IPS DF 4.7 (cell line): Measurements from ENCODE around the gene GNAZ.
"Not testable (repeated sequence)": the region's sequence is repeated elsewhere in the genome, so short reads cannot be mapped to it uniquely, and the experiment has no call there.

Source experiments
- DNase-seq: peaks from one replicate; pipeline ENCODE4 v3.0.0-alpha.2; 2013; ENCODE audit warnings: low spot score; ENCODE audit errors: extremely low read depth

Gene GNAZ

GRCh38 chr22:23070418-23071229 is at the start of gene GNAZ:
Gene GNAZ, plus strand, starts transcription at chr22:23070519. Its CDS starts 25,177 bp downstream, at chr22:23095696.
- DNase-seq, result no peak

- DNase-seq, result no peak
Measured at GRCh38 chr22:23020659-23021293, 49.5 kb upstream of the GNAZ start.

- DNase-seq, result not testable (repeated sequence)
Measured at GRCh38 chr22:23021660-23022353, 48.5 kb upstream of the GNAZ start.

GRCh38 chr22:23023294-23023693 is 47.0 kb upstream of the GNAZ start:
- no peak for DNase-seq

GRCh38 chr22:23026777-23027176 is 43.5 kb upstream of the GNAZ start:
- DNase-seq, result no peak

GRCh38 chr22:23027849-23028248 is 42.5 kb upstream of the GNAZ start:
- not testable (repeated sequence) for DNase-seq

- no peak for DNase-seq
Measured at GRCh38 chr22:23029521-23030228, 40.6 kb upstream of the GNAZ start.

- DNase-seq, result no peak
Measured at GRCh38 chr22:23031381-23031780, 38.9 kb upstream of the GNAZ start.

- no peak for DNase-seq
Measured at GRCh38 chr22:23031786-23032185, 38.5 kb upstream of the GNAZ start.

GRCh38 chr22:23032658-23033057 is 37.7 kb upstream of the GNAZ start:
- no peak for DNase-seq

- no peak for DNase-seq
Measured at GRCh38 chr22:23033116-23033905, 37.0 kb upstream of the GNAZ start.

GRCh38 chr22:23034621-23035556 is 35.4 kb upstream of the GNAZ start:
- no peak for DNase-seq

GRCh38 chr22:23035557-23036277 is 34.6 kb upstream of the GNAZ start:
- no peak for DNase-seq

GRCh38 chr22:23036684-23037428 is 33.5 kb upstream of the GNAZ start:
- no peak for DNase-seq

- no peak for DNase-seq
Measured at GRCh38 chr22:23037429-23038333, 32.6 kb upstream of the GNAZ start.

GRCh38 chr22:23038334-23038642 is 32.0 kb upstream of the GNAZ start:
- DNase-seq, result no peak

GRCh38 chr22:23038902-23039301 is 31.4 kb upstream of the GNAZ start:
- no peak for DNase-seq
